Skin epidermis (tissue), 12 donors: ENCODE results near the gene PPFIA4.
"Not testable (repeated sequence)": the region's sequence is repeated elsewhere in the genome, so short reads cannot be mapped to it uniquely, and the experiment has no call there.

Source experiments
- H3K27ac ChIP-seq, 21 experiments: fragments of 200-600 bp; sonication (generic) in 11 of 21; one replicate each; pipeline ENCODE4 v1.5.0; 2020; ENCODE audit warnings: mild to moderate bottlenecking in 3 of 21, inconsistent platforms in 2 of 21, moderate library complexity in 2 of 21
- H3K4me3 ChIP-seq, 7 experiments: fragments of 200-600 bp; sonication (generic) in 2 of 7; one replicate each; pipeline ENCODE4 v1.5.0; 2020; ENCODE audit warnings: inconsistent platforms in 2 of 7, mild to moderate bottlenecking in 2 of 7, moderate library complexity in 1 of 7

PPFIA4 gene

DNA sequence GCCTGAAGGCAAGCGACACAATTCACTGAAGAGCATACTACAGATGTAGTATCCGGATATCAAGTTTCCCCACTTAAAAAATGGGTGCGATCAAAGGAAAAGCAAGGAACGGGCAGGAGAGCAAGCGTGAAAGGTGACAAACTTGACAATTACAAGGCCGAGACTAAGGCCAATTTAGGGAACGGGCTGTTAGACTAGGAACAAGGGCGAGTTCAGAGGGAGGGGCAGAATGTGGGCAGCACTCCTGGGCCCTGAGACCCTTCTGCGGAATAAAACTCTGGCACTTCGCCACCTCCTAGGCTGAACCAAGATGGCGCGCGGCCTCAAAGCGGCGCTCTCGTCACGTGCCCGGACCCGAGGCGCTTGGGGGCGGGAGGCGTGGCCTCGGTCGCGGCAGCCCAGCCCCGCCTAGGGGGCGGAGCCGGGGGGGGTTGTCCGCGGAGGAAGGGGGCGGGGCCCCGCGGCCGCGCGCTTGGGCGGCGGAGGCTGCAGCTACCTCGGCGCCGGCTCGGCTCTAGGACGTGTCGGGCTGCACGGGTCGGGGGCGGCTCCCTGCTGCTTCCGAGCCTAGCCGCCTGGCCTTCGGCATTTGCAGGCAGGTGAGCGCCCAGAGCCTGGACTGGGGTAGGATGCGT is at the start of gene PPFIA4:
Gene PPFIA4, plus strand, starts transcription at position 461 of the 635 bp plus-strand sequence. CDS start 12,518 bp downstream, outside the sequence.
- Histone ChIP-seq H3K27ac (peak within 1 kb of the TSS in 17 of 21 experiments; percentile 1 to 77 (median 50)), H3K4me3 (peak within 1 kb of the TSS; percentile 37 to 61 (median 50))

DNA sequence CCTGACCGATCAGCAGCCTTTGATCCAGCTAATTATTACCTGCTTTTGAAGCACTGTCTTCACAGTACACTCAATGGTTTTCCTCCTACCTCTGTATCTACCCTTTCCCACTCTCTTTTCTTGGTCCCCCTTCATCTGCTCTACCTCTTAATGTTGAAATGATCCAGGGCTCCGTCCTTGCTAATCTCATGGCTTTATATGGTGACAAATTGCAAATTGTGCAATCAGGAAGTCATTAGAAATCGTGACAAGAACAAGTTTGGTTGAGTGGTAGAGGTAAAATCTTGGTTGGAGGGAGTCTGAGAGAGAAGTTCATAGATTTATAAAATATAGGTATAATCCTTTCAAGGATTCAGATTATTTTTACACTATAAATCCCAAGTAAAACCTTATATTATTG is 49.7 kb upstream of the PPFIA4 start:
- no peak overlapping the region for H3K27ac ChIP-seq
- no peak overlapping the region for H3K4me3 ChIP-seq

DNA sequence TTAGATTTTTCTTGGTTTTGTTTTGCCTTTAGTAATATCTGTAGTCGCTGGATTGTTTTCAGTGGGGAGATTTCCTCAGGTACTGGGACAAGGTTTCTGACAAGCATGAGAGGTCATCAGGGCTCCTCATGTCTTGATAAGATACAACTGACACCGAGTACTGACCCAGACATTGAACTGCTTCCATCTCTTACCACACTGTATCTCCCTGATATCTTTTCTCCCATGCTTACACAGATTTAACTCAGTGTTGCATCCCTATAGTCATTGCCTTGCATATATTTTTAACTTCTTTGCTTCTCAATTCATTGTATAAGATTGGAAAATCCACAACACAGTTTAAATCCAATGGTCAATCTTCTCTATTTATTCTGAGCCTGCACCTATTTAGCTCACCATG is 46.8 kb upstream of the PPFIA4 start:
- Histone ChIP-seq H3K27ac (no peak overlapping the region), H3K4me3 (no peak overlapping the region)

DNA sequence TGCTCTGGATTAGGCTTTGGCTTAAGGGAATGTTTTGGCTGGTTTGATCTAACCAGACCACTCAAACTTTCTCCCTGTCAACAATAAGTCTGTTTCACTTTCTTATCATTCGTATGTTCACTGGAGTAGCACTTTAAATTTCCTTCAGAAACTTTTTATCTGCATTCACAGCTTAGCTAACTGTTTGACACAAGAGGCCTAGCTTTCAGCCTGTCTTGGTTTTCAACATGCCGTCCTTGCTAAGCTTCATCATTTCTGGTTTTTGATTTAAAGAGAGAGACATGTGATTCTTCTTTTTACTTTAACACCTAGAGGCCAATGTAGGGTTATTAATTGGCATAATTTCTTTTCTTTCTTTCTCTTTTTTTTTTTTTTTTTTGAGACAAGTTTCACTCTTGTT is 44.4 kb upstream of the PPFIA4 start:
- H3K27ac ChIP-seq, result no peak overlapping the region
- H3K4me3 ChIP-seq, result no peak overlapping the region

DNA sequence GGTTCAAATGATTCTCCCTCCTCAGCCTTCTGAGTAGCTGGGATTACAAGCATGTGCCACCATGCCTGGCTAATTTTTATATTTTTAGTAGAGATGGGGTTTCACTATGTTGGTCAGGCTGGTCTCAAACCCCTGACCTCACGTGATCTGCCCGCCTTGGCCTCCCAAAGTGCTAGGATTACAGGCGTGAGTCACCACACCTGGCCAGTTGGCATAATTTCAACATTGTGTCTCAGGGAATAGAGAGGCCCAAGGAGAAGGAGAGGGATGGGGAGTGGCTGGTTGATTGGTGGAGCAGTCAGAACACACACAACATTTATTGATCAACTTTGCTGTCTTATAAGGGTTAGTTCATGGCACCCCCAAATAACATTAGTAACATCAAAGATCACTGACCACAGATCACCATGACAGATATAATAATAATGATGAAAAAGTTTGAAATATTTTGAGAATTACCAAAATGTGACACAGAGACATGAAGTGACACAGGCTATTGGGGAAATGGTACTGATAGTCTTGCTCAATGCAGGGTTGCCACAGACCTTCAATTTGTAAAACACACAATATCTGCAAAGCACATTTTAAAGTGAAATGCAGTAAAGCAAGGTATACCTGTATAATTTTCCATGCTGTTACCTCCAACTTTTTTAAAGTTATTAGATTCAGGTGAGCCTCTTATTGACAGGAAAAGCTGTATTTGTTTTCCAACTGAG is 43.4 kb upstream of the PPFIA4 start:
- Histone ChIP-seq H3K27ac (no peak overlapping the region), H3K4me3 (no peak overlapping the region)

DNA sequence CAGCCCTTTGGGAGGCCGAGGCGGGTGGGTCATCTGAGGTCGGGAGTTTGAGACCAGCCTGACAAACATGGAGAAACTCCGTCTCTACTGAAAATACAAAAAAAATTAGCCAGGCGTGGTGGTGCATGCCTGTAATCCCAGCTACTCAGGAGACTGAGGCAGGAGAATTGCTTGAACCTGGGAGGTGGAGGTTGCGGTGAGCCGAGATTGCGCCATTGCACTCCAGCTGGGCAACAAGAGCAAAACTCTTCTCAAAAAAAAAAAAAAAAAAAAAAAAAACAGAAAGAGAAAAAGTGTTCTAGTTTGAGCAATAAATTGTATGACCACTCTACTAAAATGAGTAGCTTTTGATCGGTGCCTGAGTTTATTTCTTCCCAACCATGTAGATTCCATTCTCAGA is 40.2 kb upstream of the PPFIA4 start:
- H3K27ac ChIP-seq, H3K4me3 ChIP-seq: not testable (repeated sequence)

DNA sequence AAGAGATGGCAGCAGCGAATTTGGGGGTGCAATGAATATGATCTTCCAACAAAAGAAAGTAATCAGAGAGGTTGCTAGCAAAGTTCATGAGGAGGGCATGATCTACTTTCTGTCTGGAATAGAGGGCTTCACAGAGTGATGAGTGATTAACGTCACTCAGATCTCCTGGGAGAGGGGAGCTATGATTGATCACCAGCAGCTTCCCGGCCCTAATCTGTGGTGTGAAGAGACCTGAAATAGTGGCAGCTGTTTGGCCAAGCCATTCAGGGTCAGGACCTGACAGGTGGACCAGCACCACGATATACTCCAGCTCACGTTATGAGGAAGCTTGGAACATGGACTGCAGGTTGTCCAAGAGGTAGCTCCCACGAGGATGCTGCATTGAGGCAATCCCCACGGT is 39.0 kb upstream of the PPFIA4 start:
- Histone ChIP-seq H3K27ac (no peak overlapping the region), H3K4me3 (no peak overlapping the region)

DNA sequence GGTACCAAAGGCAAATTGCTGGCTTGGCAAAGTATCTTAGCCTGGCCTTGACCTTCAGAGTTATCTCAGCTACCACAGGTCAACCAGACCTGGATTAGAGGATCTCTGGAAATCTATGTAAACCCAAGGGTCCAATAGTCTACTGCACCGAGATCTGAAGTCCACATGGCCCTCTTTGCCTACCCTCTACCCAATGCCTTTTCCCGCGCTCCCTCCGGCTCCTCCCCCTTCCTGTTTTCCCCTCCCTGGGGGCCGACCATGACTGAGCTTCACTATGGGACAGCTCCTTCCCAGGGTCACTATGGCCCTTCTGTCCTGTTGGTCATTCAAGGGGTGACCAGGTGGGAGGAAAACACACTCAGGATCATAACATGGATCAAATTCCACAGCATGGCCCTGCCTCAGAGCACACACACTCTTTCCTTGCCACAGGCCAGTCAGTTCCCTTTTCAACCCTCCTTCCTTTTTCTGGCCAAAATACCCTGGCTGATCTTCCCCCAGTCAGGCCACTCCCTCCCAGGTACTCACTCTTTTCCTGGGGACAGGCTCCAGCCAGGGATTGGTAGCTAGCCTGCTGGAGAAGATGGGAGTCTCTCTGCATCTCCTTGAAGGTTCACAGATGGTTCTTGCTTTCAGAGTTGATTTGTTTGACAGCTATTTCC is 38.2 kb upstream of the PPFIA4 start:
- Histone ChIP-seq H3K27ac (no peak overlapping the region), H3K4me3 (no peak overlapping the region)

DNA sequence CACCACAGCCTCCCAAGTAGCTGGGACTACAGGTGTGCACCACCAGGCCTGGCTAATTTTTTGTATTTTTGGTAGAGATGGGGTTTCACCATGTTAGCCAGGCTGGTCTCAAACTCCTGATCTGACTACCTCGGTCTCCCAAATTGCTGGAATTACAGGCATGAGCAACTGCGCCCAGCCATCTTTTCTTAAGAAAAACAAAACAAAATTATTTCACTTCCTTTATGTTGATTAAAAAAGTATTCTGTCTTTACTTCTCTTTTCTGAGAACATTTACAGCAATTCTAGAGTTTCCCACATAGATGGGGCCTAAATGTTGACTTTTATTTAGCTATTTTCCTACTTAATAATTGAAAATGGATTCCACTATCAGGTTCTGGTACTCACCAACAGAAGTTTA is 36.4 kb upstream of the PPFIA4 start:
- H3K4me3 ChIP-seq, result no peak overlapping the region
- H3K27ac ChIP-seq, result no peak overlapping the region

DNA sequence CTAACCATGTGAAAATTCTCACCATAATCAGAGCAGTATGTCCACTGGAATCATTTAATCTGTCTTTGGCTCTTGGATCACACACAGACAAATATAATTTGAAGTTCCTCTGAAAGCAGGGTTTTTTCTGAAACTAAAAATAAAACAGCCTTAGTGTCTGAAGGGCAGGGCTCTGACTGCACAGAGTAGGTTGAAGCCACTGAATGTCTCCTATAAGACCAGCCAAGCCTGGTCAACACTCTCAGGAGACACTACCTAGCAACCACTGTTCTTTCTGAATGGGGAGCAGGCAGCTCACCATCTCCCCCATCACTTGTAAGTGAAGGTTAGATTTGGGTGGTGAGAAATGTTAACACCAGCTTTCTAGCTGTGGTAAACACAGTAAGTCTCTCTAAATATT is 35.2 kb upstream of the PPFIA4 start:
- no peak overlapping the region for H3K27ac ChIP-seq
- no peak overlapping the region for H3K4me3 ChIP-seq

DNA sequence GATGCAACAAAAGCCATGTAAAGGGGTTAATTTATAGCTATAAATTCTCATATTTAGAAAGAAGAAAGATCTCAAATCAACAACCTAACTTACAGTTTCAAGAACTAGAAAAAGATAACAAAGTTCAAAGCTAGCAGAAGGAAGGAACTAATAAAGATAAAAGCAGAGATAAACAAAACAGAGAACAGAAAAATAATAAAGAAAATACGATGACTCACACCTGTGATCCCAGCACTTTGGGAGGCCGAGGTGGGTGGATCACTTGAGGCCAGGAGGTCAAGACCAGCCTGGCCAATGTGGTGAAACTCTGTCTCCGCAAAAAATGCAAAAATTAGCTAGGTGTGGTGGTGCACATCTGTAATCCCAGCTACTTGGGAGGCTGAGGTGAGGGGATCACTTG is 31.5 kb upstream of the PPFIA4 start:
- no peak overlapping the region for H3K4me3 ChIP-seq
- no peak overlapping the region for H3K27ac ChIP-seq

DNA sequence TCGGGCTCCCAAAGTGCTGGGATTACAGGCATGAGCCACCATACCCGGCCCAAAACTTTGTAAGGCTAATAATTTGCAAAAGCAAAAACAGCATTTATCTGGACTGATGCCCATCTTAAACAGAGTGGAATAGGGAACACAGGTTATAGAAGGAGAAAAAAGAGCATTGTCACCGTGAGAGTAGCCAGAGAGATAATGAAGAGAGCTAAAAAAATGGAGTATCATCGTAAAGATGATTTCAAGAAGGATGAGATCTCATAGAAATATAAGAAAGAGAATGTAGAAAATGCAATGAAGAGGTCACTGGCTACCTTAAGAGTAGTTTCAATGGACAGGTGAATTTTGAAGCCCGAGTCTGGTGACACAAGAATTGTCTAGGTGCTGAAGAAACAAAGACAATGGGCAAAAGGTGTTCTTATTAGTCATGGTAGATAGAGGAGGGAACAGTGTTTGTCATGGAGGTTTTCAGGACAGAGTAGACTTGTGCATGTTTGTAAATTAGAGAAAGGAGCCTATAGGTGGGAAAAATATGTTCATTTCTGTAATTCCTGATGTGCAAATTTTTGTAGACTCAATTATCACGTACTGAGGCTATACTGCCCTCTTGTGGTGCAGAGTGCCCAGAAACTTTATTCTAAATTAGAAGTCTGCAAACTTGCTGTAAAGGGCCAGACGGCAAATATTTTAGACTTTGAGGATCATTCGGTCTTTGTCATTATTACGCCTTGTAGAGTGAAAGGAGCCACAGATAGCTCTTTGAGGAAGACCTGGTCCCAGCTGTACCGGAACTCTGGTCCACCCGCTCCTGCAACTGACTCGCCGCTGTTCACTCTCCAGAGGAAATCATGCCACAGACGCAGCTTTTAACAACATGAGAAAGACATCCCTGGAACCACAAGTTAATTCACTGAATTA is 27.2 kb upstream of the PPFIA4 start:
- no peak overlapping the region for H3K4me3 ChIP-seq
- H3K27ac ChIP-seq, result no peak overlapping the region

DNA sequence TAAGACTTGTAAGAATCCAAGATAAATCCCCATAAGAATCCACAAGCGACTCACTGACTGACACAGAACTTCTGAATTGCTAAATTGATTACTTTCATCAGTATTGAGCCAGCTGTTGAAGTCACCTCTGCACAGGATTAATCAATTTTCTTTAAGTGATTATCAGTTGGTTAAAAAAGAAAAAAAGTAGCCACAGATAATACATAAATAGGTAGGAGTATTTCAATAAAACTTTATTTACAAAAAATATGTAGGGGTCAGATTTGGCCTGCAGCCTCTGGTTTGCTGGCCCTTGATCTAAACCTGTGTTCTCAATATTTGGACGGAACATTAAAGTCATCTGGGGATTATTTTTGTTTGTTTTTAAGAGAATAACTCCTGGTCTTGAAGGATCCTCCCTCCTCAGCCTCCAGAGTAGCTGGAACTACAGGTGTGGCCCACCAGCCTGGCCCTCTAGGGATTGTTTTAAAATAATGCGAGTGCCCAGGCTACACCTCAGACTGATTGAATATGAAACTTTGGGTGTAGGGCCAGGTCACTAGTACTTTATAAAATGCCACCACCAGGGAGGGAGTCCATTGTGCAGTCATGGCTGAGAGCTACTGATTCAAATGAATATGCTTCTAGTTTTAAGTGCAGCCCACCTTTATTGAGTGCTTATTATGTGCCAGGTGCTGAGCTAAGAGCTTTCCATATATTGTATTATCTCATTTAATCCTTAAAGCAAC is 25.9 kb upstream of the PPFIA4 start:
- H3K27ac ChIP-seq, result no peak overlapping the region
- H3K4me3 ChIP-seq, result no peak overlapping the region

DNA sequence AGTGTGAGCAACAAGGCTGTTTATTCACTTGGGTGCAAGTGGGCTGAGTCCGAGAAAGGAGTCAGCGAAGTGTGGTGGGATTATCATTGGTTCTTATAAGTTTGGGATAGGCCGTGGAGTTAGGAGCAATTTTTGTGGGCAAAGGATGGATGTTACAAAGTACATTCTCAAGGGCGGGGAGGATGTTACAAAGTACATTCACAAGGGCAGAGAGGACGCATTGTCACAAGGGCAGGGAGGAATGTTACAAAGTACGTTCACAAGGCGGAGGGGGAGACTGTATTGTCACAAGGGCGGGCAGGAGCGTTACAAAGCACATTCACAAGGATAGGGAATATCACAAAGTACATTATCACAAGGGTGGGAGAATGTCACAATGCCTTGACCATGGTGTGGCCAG is 24.3 kb upstream of the PPFIA4 start:
- H3K27ac ChIP-seq, result no peak overlapping the region
- H3K4me3 ChIP-seq, result no peak overlapping the region

DNA sequence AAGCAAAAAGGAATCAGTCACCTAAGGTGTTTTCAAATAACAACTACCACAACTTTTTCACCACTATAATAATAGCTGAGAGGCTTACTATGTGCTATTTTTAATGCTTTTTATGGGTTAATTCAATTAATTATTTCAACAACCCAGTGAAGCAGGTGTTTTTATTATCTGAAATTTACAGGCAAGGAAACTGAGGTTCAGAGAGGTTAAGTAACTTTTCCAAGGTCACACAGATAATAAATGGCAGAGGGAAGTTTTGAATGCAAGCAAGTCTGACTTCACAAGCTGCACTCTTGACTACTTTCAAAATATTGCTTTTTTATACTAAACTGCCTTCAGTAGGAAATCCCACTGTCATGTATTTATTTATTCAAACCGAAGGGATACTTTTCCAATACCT is 23.3 kb upstream of the PPFIA4 start:
- no peak overlapping the region for H3K4me3 ChIP-seq
- H3K27ac ChIP-seq, result no peak overlapping the region

DNA sequence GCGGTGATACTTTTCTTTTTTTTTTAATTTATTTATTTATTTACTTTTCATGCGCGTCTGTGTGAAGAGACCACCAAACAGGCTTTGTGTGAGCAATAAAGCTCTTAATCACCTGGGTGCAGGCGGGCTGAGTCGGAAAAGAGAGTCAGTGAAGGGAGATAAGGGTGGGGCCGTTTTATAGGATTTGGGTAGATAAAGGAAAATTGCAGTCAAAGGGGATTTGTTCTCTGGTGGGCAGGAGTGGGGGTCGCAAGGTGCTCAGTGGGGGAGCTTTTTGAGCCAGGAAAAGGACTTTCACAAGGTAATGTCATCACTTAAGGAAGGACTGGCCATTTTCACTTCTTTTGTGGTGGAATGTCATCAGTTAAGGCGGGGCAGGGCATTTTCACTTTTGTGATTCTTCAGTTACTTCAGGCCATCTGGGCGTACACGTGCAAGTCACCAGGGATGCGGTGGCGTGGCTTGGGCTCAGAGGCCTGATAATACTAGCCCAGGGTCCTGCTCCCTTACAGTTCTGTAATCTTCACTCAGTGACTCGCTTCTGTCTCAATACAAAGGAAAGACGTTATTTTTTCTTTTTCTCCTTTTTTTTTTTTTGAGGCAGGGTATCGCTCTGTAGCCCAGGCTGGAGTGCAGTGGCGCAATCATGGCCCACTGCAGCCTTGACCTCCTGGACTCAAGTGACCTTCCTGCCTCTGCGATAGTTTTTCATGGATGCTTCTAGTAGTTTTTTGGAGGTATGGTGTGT is 20.7 kb upstream of the PPFIA4 start:
- peak overlapping the region in 1 of 7 experiments; percentile 93 for H3K4me3 ChIP-seq
- H3K27ac ChIP-seq, result peak overlapping the region in 3 of 21 experiments; percentile 90 to 94 (median 93)

DNA sequence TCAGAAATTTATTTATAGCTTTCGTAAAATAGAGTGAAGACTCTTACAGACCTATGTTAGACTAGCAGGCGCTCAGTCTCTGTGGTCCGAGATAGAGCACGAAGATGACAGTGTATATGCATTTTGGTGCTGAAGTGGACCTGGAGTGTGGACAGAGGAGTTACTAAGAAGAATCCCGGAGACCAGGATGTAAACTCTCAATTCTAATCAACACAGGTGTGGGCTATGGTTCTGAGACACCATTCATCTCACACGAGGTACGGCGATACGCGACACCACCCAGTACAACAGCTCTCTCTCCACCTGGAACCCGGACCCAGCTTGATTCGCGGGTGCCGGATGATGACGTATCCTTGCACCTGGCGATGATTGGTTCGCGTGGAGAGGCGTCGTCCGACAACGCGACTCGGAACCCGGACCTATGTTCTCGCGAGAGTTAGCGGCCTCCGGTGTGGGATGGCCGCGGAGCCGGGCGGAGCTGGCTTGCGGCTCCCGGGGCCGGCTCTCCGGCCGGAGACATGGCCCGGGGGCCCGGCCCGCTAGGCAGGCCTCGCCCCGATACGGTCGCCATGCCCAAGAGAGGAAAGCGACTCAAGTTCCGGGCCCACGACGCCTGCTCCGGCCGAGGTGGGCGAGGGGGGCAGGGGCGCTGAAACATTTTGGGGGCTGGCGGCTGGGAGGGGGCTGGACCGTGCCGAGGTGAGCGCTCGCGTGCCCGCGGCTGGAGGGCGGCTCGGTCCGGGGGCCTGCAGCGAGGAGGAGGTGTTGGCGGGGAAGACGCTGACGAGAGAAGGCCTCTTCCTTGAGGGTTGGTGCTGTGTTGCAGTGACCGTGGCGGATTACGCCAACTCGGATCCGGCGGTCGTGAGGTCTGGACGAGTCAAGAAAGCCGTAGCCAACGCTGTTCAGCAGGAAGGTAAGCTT is 19.1 kb upstream of the PPFIA4 start, which contains the start of gene TMEM183A:
Gene TMEM183A, plus strand, starts transcription at position 427 of the 924 bp plus-strand sequence. Its CDS starts 92 bp downstream, at position 519.
- Histone ChIP-seq H3K27ac (peak within 1 kb of the TSS; percentile 78 to 98 (median 94)), H3K4me3 (peak within 1 kb of the TSS; percentile 65 to 99 (median 93))
